ENCODE measurements around the gene SLC11A2. TPM values are rescaled to one million over a fixed set of nuclear protein-coding genes. Genes with fewer than 3 reads are reported as not detected.
"Not testable (repeated sequence)": the region's sequence is repeated elsewhere in the genome, so short reads cannot be mapped to it uniquely, and the experiment has no call there.

Gene SLC11A2
- polyA plus RNA-seq, 3 donors, result 11.7 to 69.0 (median 14.9) TPM

GRCh38 chr12:50933459-50934124 is 92.6 kb downstream of the SLC11A2 start:
- Histone ChIP-seq H2AFZ (ENCODE audit: insufficient read depth, low read depth, low read length, poor library complexity, severe bottlenecking) (no peak overlapping the region), H4K20me1 (ENCODE audit: insufficient read depth, low read length) (peaks cover 43% of the 10 kb centered on the region), H3K79me2 (ENCODE audit: insufficient read depth, low read length) (peaks cover 62% of the 10 kb centered on the region), H3K36me3 (replicated peaks in 1 of 2; ENCODE audit: control insufficient read depth in 1 of 2, insufficient read depth in 2 of 2, low read length in 2 of 2) (peaks cover 18 to 50% of the 10 kb centered on the region in 2 donors), H3K27me3 (ENCODE audit: control insufficient read depth in 2 of 2, insufficient read depth in 2 of 2, low read length in 2 of 2) (no peaks in the 10 kb centered on the region), H3K9me3 (replicated peaks in 1 of 2; ENCODE audit: control insufficient read depth in 1 of 2, insufficient read depth in 1 of 2, low read length in 2 of 2) (peaks cover 12 to 15% of the 10 kb centered on the region in 2 donors), H3K4me2 (replicated peaks; ENCODE audit: extremely low read depth, low read length, poor library complexity, severe bottlenecking) (peak overlapping the region; percentile 67), H3K9ac (ENCODE audit: insufficient read depth, low read length, poor library complexity, severe bottlenecking) (peak overlapping the region; percentile 7), H3K4me1 (ENCODE audit: control insufficient read depth in 1 of 2, insufficient read depth in 2 of 2, low read length in 2 of 2) (peaks cover 52 to 67% of the 10 kb centered on the region in 2 donors), H3K4me3 (replicated peaks in 1 of 3; ENCODE audit: low read depth in 2 of 3, low read length in 3 of 3) (peak overlapping the region in 1 of 3 experiments; percentile 63), H3K27ac (ENCODE audit: low read depth in 1 of 2, low read length in 2 of 2) (peak overlapping the region; percentile 28 to 77)
- H3K9me3 Mint-ChIP-seq, result peaks cover 5 to 12% (median 7%) of the 10 kb centered on the region in 7 donors
- peak overlapping the region; percentile 5 to 81 for H3K4me3 Mint-ChIP-seq
- DNase-seq, result no peak
- H3K27ac Mint-ChIP-seq, result peak overlapping the region; percentile 10 to 91 (median 82)
- H3K27me3 Mint-ChIP-seq (ENCODE audit: low read depth in 3 of 3), result no peaks in the 10 kb centered on the region
- peaks cover 67% of the 10 kb centered on the region for H3K4me1 Mint-ChIP-seq
- no peak for TF ChIP-seq CTCF (IDR thresholded peaks at IDR 0.05)
- H3K36me3 Mint-ChIP-seq, result peaks cover 29 to 45% of the 10 kb centered on the region in 2 donors
- whole genome bisulfite sequencing (ENCODE audit: insufficient coverage), result no CpG with 5 or more reads among the region's 2 CpGs
- intact Hi-C loops (cut with micrococcal nuclease), result no loop called here

DNA sequence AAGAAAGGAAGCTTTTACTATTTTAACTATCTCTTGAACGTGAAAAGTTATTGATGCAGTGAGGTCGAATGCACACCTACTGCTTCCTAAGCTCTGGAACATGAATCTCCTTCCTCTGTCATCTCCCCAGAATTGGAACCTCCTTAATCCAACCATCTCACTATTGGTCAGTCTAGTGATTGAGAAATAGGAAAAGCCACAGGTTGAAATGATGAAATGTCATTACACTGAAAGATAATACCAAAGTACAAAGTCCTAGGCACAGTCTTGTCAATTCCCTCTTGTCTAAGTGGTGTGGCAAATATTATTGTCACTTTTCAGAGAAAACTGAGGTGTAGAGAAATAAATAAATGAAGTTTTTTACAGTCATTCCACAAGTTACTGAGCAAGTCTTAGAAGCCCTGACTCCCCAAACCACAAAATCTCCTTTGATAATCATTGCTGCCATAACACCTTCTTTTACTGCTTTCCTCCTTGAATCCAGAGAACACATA is 93.3 kb downstream of the SLC11A2 start:
- Histone ChIP-seq H2AFZ (ENCODE audit: insufficient read depth, low read depth, low read length, poor library complexity, severe bottlenecking) (no peak overlapping the region), H3K36me3 (replicated peaks in 1 of 2; ENCODE audit: control insufficient read depth in 1 of 2, insufficient read depth in 2 of 2, low read length in 2 of 2) (peaks cover 18 to 49% of the 10 kb centered on the region in 2 donors), H3K27me3 (ENCODE audit: control insufficient read depth in 2 of 2, insufficient read depth in 2 of 2, low read length in 2 of 2) (no peaks in the 10 kb centered on the region), H3K9ac (ENCODE audit: insufficient read depth, low read length, poor library complexity, severe bottlenecking) (no peak overlapping the region), H4K20me1 (ENCODE audit: insufficient read depth, low read length) (peaks cover 50% of the 10 kb centered on the region), H3K27ac (ENCODE audit: low read depth in 1 of 2, low read length in 2 of 2) (peak overlapping the region in 1 of 2 donors; percentile 77), H3K9me3 (replicated peaks in 1 of 2; ENCODE audit: control insufficient read depth in 1 of 2, insufficient read depth in 1 of 2, low read length in 2 of 2) (peaks cover 6 to 9% of the 10 kb centered on the region in 2 donors), H3K4me3 (replicated peaks in 1 of 3; ENCODE audit: low read depth in 2 of 3, low read length in 3 of 3) (peak overlapping the region in 1 of 3 experiments; percentile 2), H3K4me1 (ENCODE audit: control insufficient read depth in 1 of 2, insufficient read depth in 2 of 2, low read length in 2 of 2) (peaks cover 60 to 75% of the 10 kb centered on the region in 2 donors), H3K4me2 (replicated peaks; ENCODE audit: extremely low read depth, low read length, poor library complexity, severe bottlenecking) (peak overlapping the region; percentile 26), H3K79me2 (ENCODE audit: insufficient read depth, low read length) (peaks cover 70% of the 10 kb centered on the region)
- H3K27ac Mint-ChIP-seq, result peak overlapping the region in 6 of 7 donors; percentile 27 to 91 (median 64)
- H3K36me3 Mint-ChIP-seq, result peaks cover 29 to 45% of the 10 kb centered on the region in 2 donors
- no peaks in the 10 kb centered on the region for H3K27me3 Mint-ChIP-seq (ENCODE audit: low read depth in 3 of 3)
- WGBS (ENCODE audit: insufficient coverage), result no CpG with 5 or more reads among the region's 2 CpGs
- H3K4me1 Mint-ChIP-seq, result peaks cover 75% of the 10 kb centered on the region
- peak in 1 of 3 donors; percentile 25 for DNase-seq
- no peak overlapping the region for H3K4me3 Mint-ChIP-seq
- peaks cover 3 to 7% (median 5%) of the 10 kb centered on the region in 7 donors for H3K9me3 Mint-ChIP-seq
- TF ChIP-seq CTCF (IDR thresholded peaks at IDR 0.05), result no peak
- intact Hi-C loops (cut with micrococcal nuclease), result no loop called here

GRCh38 chr12:50930477-50930876 is 95.7 kb downstream of the SLC11A2 start:
- H3K4me2 ChIP-seq (replicated peaks; ENCODE audit: extremely low read depth, low read length, poor library complexity, severe bottlenecking); H3K27ac ChIP-seq (ENCODE audit: low read depth in 1 of 2, low read length in 2 of 2); H3K9me3 Mint-ChIP-seq; H3K9ac ChIP-seq (ENCODE audit: insufficient read depth, low read length, poor library complexity, severe bottlenecking); H3K4me3 Mint-ChIP-seq; H2AFZ ChIP-seq (ENCODE audit: insufficient read depth, low read depth, low read length, poor library complexity, severe bottlenecking); H3K9me3 ChIP-seq (replicated peaks in 1 of 2; ENCODE audit: control insufficient read depth in 1 of 2, insufficient read depth in 1 of 2, low read length in 2 of 2); H3K27me3 Mint-ChIP-seq (ENCODE audit: low read depth in 3 of 3); intact Hi-C loops (cut with micrococcal nuclease); H3K27me3 ChIP-seq (ENCODE audit: control insufficient read depth in 2 of 2, insufficient read depth in 2 of 2, low read length in 2 of 2); DNase-seq; H3K4me3 ChIP-seq (replicated peaks in 1 of 3; ENCODE audit: low read depth in 2 of 3, low read length in 3 of 3): not testable (repeated sequence)
- peaks cover 54 to 75% of the 10 kb centered on the region in 2 donors for H3K4me1 ChIP-seq (ENCODE audit: control insufficient read depth in 1 of 2, insufficient read depth in 2 of 2, low read length in 2 of 2)
- peaks cover 73% of the 10 kb centered on the region for H4K20me1 ChIP-seq (ENCODE audit: insufficient read depth, low read length)
- WGBS (ENCODE audit: insufficient coverage), result 100% methylated on average over 3 of the region's 12 CpGs
- peaks cover 18 to 40% of the 10 kb centered on the region in 2 donors for H3K36me3 ChIP-seq (replicated peaks in 1 of 2; ENCODE audit: control insufficient read depth in 1 of 2, insufficient read depth in 2 of 2, low read length in 2 of 2)
- peak overlapping the region in 2 of 7 donors; percentile 51 to 55 for H3K27ac Mint-ChIP-seq
- H3K79me2 ChIP-seq (ENCODE audit: insufficient read depth, low read length), result peaks cover 81% of the 10 kb centered on the region
- peaks cover 29 to 42% of the 10 kb centered on the region in 2 donors for H3K36me3 Mint-ChIP-seq
- peaks cover 78% of the 10 kb centered on the region for H3K4me1 Mint-ChIP-seq
